ENCODE data around the gene MTRFR. TPM values are rescaled to one million over a fixed set of nuclear protein-coding genes. Genes with fewer than 3 reads are reported as not detected.

The MTRFR gene
- total and polyA plus RNA-seq, 12 donors = 12.2 to 23.3 (median 15.2) TPM

GRCh38 chr12:123284669-123285068 lies 51.4 kb downstream of the MTRFR start:
- no peak for DNase-seq
- Histone ChIP-seq H3K4me3 (no peak overlapping the region), H3K27ac (no peak overlapping the region), H3K36me3 (replicated peaks in 1 of 2) (no peaks in the 10 kb centered on the region), H3K9me3 (replicated peaks in 1 of 3) (no peaks in the 10 kb centered on the region), H3K4me1 (replicated peaks in 1 of 2) (no peaks in the 10 kb centered on the region), H3K27me3 (no peaks in the 10 kb centered on the region)
- intact Hi-C loops (cut with DNase I) = no loop called here
- TF ChIP-seq POLR2A (IDR thresholded peaks at IDR 0.05) = no peak
- TF ChIP-seq CTCF (IDR thresholded peaks at IDR 0.05) = no peak
- 96 to 99% (median 97%) methylated on average over 4 of the region's 4 CpGs for WGBS, 4 donors

DNA sequence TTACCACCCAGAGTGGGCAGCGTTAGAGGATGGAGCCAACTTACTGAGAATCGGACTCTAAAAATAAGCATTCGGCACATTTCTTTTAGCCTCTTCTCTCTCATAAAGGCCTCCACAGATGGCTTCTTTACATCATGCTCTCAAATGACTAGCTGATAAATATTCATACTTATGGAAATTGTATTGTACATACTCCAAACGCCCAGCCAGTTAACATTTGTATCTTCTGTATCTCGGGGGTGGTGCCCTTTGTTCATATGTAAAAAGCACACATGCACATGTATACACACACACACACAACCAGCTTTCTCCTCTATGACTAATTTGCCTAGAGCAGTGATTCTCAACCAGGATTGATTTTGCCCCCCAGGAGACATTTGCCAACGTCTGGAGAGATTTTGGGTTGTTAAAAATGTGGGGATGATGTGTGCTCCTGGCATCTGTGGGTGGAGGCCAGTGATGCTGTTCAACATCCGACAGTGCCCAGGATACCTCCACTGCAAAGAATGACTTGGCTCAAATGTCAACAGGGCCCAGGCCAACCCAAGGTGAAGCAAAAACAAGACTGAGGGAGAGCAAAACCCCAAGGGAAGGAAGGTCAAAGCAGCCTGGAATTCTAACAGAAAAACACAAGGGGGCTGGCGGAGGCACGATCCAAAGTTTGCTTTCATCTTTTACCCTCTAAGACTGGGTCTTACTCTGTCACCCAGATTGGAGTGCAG lies 53.6 kb downstream of the MTRFR start:
- no peaks in the 10 kb centered on the region for H3K4me1 ChIP-seq (replicated peaks in 1 of 2)
- no peak overlapping the region for H3K27ac ChIP-seq
- peak in 1 of 7 donors; percentile 40 for DNase-seq
- no peaks in the 10 kb centered on the region for H3K27me3 ChIP-seq
- H3K4me3 ChIP-seq = no peak overlapping the region
- intact Hi-C loops (cut with DNase I) = no loop called here
- no peaks in the 10 kb centered on the region for H3K9me3 ChIP-seq (replicated peaks in 1 of 3)
- 69 to 75% (median 72%) methylated on average over 6 to 9 of the region's 9 CpGs for WGBS, 4 donors
- TF ChIP-seq POLR2A (IDR thresholded peaks at IDR 0.05) (no peak), CTCF (IDR thresholded peaks at IDR 0.05) (no peak)
- H3K36me3 ChIP-seq (replicated peaks in 1 of 2) = peaks cover 0 to 10% of the 10 kb centered on the region in 2 donors

DNA sequence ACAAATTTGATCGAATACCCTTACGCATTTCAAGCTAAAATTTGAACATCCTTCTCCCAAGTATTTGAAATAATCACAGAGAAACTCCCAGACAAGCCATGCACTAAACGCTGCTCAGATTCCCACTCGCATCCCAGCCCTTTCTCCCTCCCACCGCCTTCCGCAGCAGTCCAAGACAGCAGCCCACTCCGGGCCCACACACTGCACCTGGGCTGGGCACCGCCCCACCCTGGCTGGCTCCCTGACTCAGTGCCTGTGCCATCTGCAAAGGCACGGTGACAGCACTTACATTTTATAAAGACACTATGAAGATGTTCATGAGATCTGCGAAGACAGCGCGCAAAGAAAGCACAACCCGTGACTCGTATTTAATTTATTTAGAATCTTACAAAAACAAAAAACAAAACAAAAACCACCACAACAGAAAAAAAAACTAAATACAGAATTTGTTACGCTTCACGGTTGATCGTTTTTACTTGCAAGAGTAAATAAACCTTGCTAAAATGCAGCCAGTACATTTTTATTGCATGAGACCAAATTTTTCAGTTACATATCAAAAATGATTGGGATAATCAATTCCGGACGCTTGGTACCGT lies 55.6 kb downstream of the MTRFR start:
- intact Hi-C loops (cut with DNase I) = no loop called here
- Histone ChIP-seq H3K9me3 (replicated peaks in 1 of 3) (no peaks in the 10 kb centered on the region), H3K27ac (no peak overlapping the region), H3K4me1 (replicated peaks in 1 of 2) (no peaks in the 10 kb centered on the region), H3K27me3 (no peaks in the 10 kb centered on the region), H3K4me3 (no peak overlapping the region), H3K36me3 (replicated peaks in 1 of 2) (peaks cover 0 to 21% of the 10 kb centered on the region in 2 donors)
- WGBS, 4 donors = 94 to 97% (median 96%) methylated on average over 20 of the region's 20 CpGs
- TF ChIP-seq CTCF (IDR thresholded peaks at IDR 0.05) (no peak), POLR2A (IDR thresholded peaks at IDR 0.05) (no peak)
- peak in 1 of 7 donors; percentile 34 for DNase-seq

GRCh38 chr12:123289911-123290310 lies 56.7 kb downstream of the MTRFR start:
- Histone ChIP-seq H3K9me3 (replicated peaks in 1 of 3) (no peaks in the 10 kb centered on the region), H3K27me3 (no peaks in the 10 kb centered on the region), H3K27ac (no peak overlapping the region), H3K4me3 (no peak overlapping the region), H3K4me1 (replicated peaks in 1 of 2) (no peaks in the 10 kb centered on the region), H3K36me3 (replicated peaks in 1 of 2) (peaks cover 0 to 32% of the 10 kb centered on the region in 2 donors)
- no peak for TF ChIP-seq CTCF (IDR thresholded peaks at IDR 0.05)
- no peak for TF ChIP-seq POLR2A (IDR thresholded peaks at IDR 0.05)
- WGBS, 4 donors = 90 to 93% (median 90%) methylated on average over 9 to 11 of the region's 11 CpGs
- peak in 1 of 7 donors; percentile 41 for DNase-seq
- intact Hi-C loops (cut with DNase I) = no loop called here

Measured in adrenal gland (tissue), 12 donors.